GM18502 (cell line): ENCODE measurements around the gene TRAIP.

Source experiments
- ATAC-seq: cut with Tn5 transposase; IDR thresholded peaks from one replicate; pipeline ENCODE4 v1.9.1; 2021; ENCODE audit warnings: mild to moderate bottlenecking; ENCODE audit not compliant: unreplicated experiment, poor library complexity

The TRAIP gene

GRCh38 chr3:49876567-49876966 is 20.2 kb upstream of the TRAIP start:
- ATAC-seq, result no peak

GRCh38 chr3:49873623-49874022 is 17.3 kb upstream of the TRAIP start:
- ATAC-seq, result no peak

GRCh38 chr3:49872801-49873281 is 16.5 kb upstream of the TRAIP start:
- ATAC-seq, result no peak

- ATAC-seq, result no peak
These were observed 15.3 kb upstream of the TRAIP start for GRCh38 chr3:49871531-49872153.

- ATAC-seq, result no peak
These were observed 13.3 kb upstream of the TRAIP start, which contains the start of gene CAMKV for GRCh38 chr3:49869525-49870126. Gene CAMKV (minus strand): TSS chr3:49869906. CDS start chr3:49862388, 7,518 bp downstream.

- no peak for ATAC-seq
These were observed 12.6 kb upstream of the TRAIP start for GRCh38 chr3:49868862-49869466.

- ATAC-seq, result no peak
These were observed 11.5 kb upstream of the TRAIP start for GRCh38 chr3:49867871-49868321.

- no peak for ATAC-seq
These were observed 11.0 kb upstream of the TRAIP start for GRCh38 chr3:49867400-49867799.

- ATAC-seq, result no peak
These were observed 8.9 kb upstream of the TRAIP start for GRCh38 chr3:49865198-49865784.

- no peak for ATAC-seq
These were observed 8.1 kb upstream of the TRAIP start for GRCh38 chr3:49864505-49864904.

GRCh38 chr3:49859576-49860305 is 3.4 kb upstream of the TRAIP start:
- no peak for ATAC-seq

- ATAC-seq, result no peak
These were observed 702 bp downstream of the TRAIP start for GRCh38 chr3:49855662-49856061.

GRCh38 chr3:49845694-49846093 is 10.7 kb downstream of the TRAIP start:
- no peak for ATAC-seq

- no peak for ATAC-seq
These were observed 11.7 kb downstream of the TRAIP start for GRCh38 chr3:49844464-49845183.

GRCh38 chr3:49842843-49843517 is 13.4 kb downstream of the TRAIP start:
- no peak for ATAC-seq

GRCh38 chr3:49841806-49842205 is 14.6 kb downstream of the TRAIP start:
- ATAC-seq, result no peak

- ATAC-seq, result no peak
These were observed 15.2 kb downstream of the TRAIP start for GRCh38 chr3:49841126-49841696.

- ATAC-seq, result no peak
These were observed 16.0 kb downstream of the TRAIP start for GRCh38 chr3:49840388-49840787.

GRCh38 chr3:49839193-49839809 is 17.1 kb downstream of the TRAIP start:
- no peak for ATAC-seq
